Progenitor cell of endocrine pancreas (in vitro differentiated cells): ENCODE results near the gene TRIM44. TPM values are rescaled to one million over a fixed set of nuclear protein-coding genes. Genes with fewer than 3 reads are reported as not detected.

Experiments
- DNase-seq: peaks from one replicate; pipeline ENCODE4 v3.0.0; 2021; ENCODE audit warnings: low spot score; ENCODE audit not compliant: unreplicated experiment
- H3K27ac Mint-ChIP-seq: 2 replicates; pipeline ENCODE4 v1.8.0; 2021; ENCODE audit warnings: mild to moderate bottlenecking, moderate library complexity, mixed read lengths
- H3K27me3 Mint-ChIP-seq: 2 replicates; pipeline ENCODE4 v1.8.0; 2021; ENCODE audit warnings: mixed read lengths
- H3K36me3 Mint-ChIP-seq: 2 replicates; pipeline ENCODE4 v1.8.0; 2022; ENCODE audit warnings: mixed read lengths; ENCODE audit not compliant: insufficient read depth
- H3K4me1 Mint-ChIP-seq: 2 replicates; pipeline ENCODE4 v1.8.0; 2021; ENCODE audit warnings: low read depth, mixed read lengths
- H3K4me3 Mint-ChIP-seq: 2 replicates; pipeline ENCODE4 v1.8.0; 2021; ENCODE audit warnings: low read depth, mild to moderate bottlenecking, moderate library complexity, mixed read lengths
- H3K9me3 Mint-ChIP-seq: 2 replicates; pipeline ENCODE4 v1.8.0; 2021; ENCODE audit warnings: low read depth, mixed read lengths
- total RNA-seq: library from RNA; stranded (reverse); gene quantifications from 2 replicates; pipeline ENCODE4 v1.2.1, GENCODE V29; 2021
- TF ChIP-seq, protein P1 (sequence below): fragments of 200-600 bp; sonication (generic); IDR thresholded peaks from one replicate; pipeline ENCODE4 v1.5.0; 2021; ENCODE audit warnings: antibody characterized with exemption, mild to moderate bottlenecking; ENCODE audit not compliant: unreplicated experiment

Gene TRIM44
- total RNA-seq, 1 donor from 2014 or later = 65.1 TPM

DNA sequence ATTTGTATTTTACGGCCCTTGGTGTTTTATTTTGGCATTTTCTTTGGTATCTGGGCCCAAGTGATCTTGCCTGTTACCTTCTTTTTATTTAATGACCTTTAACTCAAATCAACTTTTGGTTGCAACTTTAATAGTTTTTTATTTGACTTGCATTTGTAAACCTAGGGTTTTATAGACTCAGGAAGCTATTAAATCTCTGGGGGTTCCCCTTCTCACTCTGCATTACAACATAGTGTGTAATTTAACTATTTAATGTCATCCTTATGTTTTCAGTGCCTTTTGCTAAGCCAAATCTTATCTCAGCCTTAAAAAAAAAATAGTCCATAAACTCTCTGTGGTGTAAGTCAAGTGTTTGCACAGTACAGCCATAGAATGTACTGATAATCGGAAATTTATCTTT, 41.0 kb upstream of the TRIM44 start:
- H3K36me3 Mint-ChIP-seq = no peaks in the 10 kb centered on the region
- TF ChIP-seq, protein P1, sequence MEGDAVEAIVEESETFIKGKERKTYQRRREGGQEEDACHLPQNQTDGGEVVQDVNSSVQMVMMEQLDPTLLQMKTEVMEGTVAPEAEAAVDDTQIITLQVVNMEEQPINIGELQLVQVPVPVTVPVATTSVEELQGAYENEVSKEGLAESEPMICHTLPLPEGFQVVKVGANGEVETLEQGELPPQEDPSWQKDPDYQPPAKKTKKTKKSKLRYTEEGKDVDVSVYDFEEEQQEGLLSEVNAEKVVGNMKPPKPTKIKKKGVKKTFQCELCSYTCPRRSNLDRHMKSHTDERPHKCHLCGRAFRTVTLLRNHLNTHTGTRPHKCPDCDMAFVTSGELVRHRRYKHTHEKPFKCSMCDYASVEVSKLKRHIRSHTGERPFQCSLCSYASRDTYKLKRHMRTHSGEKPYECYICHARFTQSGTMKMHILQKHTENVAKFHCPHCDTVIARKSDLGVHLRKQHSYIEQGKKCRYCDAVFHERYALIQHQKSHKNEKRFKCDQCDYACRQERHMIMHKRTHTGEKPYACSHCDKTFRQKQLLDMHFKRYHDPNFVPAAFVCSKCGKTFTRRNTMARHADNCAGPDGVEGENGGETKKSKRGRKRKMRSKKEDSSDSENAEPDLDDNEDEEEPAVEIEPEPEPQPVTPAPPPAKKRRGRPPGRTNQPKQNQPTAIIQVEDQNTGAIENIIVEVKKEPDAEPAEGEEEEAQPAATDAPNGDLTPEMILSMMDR = no peak
- H3K4me3 Mint-ChIP-seq = no peak overlapping the region
- peaks cover 15% of the 10 kb centered on the region for H3K27me3 Mint-ChIP-seq
- no peak overlapping the region for H3K27ac Mint-ChIP-seq
- peaks cover 20% of the 10 kb centered on the region for H3K4me1 Mint-ChIP-seq
- H3K9me3 Mint-ChIP-seq = no peaks in the 10 kb centered on the region
- DNase-seq = no peak

DNA sequence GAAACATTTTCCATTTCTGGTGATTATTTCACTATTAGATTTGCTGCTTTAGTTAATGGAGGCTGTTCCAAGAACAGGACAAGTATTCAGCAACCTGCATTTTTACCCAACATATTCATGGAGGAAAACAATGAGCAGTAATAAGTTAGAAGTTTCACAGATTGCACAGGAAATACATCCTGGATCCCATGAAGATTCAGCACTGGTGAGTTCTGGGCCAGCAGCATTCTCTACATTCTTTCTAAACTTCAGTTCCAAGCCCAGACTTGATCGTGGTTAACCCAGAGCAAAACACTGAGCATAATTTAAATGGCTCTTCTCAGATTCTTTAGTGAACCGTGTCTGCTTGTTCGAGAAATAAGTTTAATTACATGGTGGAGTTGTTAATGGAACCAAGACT, 40.5 kb upstream of the TRIM44 start:
- no peak overlapping the region for H3K4me3 Mint-ChIP-seq
- DNase-seq = no peak
- H3K27me3 Mint-ChIP-seq = peaks cover 16% of the 10 kb centered on the region
- H3K4me1 Mint-ChIP-seq = peaks cover 20% of the 10 kb centered on the region
- no peaks in the 10 kb centered on the region for H3K9me3 Mint-ChIP-seq
- H3K27ac Mint-ChIP-seq = peak overlapping the region; percentile 51
- H3K36me3 Mint-ChIP-seq = no peaks in the 10 kb centered on the region
- TF ChIP-seq, protein P1 = no peak

DNA sequence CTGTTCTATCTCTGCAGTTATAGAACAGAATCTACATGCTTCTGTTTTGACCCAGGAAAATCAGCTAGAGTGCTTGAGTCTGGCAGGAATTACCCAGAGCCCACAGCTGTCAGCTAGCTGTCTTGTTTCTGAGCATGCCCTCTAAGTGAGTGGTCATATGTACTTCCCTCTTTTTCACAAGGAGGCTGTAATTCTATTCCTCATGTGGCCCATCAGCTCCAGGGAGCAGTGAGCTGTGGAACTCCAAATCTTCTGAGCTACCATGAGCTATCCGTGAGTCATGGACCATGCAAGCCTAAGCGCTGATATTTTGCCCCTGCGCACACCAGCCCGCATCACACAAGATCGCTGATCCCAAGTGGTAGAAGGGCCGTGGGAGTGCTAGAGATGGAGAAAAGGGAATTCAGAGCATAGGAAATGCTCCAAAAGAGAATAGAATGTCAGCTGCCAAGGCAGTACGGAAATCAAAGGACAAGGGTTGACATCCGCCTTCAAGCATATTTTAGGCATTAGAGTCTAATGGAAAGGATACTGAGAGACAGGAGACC, 38.9 kb upstream of the TRIM44 start:
- no peaks in the 10 kb centered on the region for H3K9me3 Mint-ChIP-seq
- H3K27ac Mint-ChIP-seq = no peak overlapping the region
- H3K36me3 Mint-ChIP-seq = no peaks in the 10 kb centered on the region
- no peak overlapping the region for H3K4me3 Mint-ChIP-seq
- TF ChIP-seq, protein P1 = no peak
- H3K27me3 Mint-ChIP-seq = peaks cover 10% of the 10 kb centered on the region
- no peak for DNase-seq
- peaks cover 16% of the 10 kb centered on the region for H3K4me1 Mint-ChIP-seq

DNA sequence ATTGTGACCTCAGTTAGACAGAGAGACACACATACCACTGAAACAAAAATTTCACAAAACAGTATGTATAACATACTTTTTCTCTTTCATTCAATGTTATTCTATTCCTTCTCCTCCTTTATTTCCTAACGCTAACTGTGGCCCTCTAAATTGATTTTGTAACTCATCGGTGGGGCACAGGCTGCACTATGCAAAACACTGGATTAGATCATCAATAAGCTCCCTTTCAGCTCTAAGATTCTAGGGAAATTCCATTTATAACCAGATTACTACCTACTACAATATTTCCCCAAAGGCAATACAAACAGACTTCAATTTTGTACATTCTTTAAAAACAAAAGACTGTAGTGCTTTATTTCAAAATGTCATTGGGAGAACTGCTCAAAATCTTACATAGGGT, 38.3 kb upstream of the TRIM44 start:
- Mint-ChIP-seq H3K9me3 (no peaks in the 10 kb centered on the region), H3K36me3 (no peaks in the 10 kb centered on the region), H3K4me1 (peaks cover 19% of the 10 kb centered on the region), H3K4me3 (no peak overlapping the region), H3K27me3 (peaks cover 10% of the 10 kb centered on the region), H3K27ac (no peak overlapping the region)
- DNase-seq = no peak
- TF ChIP-seq, protein P1 = no peak

DNA sequence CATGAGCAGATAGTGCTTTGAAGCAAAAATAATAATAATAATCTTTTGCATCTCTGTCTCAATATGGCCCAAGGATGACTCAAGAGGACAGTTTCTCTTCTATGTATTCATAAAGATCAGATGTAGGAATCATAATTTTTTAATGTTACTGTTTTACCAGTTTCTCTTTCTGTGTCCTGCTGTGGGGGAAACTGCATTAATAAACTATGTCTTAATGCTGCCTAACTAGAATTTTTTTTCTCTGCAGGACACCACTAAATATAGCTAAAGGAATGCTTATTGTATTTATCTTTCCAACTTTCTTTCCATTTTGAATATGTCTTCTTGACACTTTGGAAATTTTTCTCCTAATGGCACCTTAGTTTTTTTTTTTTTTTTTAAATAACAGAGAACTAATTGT, 37.8 kb upstream of the TRIM44 start:
- TF ChIP-seq, protein P1 = no peak
- Mint-ChIP-seq H3K27ac (no peak overlapping the region), H3K4me1 (peaks cover 19% of the 10 kb centered on the region), H3K27me3 (peaks cover 10% of the 10 kb centered on the region), H3K36me3 (no peaks in the 10 kb centered on the region), H3K4me3 (no peak overlapping the region), H3K9me3 (no peaks in the 10 kb centered on the region)
- DNase-seq = no peak
